ENCODE results near the gene EXTL1. TPM values are rescaled to one million over a fixed set of nuclear protein-coding genes. Genes with fewer than 3 reads are reported as not detected.

EXTL1 gene
- total RNA-seq, 4 donors from 2014 or later = not detected

DNA sequence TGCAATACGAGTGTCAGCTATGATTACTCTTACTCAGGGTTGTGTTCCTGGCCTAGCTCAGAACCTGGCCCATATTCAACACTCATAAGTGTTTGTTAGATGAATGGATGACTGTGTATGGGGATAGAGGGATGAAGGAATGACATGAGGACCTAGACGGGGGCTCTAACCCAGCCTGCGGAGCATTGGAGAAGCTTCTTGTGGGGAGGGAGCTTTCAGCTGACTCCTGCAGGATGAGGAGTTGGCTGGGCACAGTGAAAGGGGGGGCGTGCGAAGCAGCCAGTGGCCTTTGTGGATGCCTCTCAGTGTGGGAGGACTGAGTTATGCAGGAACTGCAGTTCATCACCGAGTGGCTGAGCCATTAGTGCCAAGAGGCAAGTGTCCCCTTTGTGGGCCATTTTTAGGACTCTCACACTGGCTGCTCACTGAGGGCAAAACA is 1.2 kb upstream of the EXTL1 start:
- WGBS, 2 donors = 63 to 82% methylated on average over 4 to 6 of the region's 6 CpGs
- intact Hi-C loops (cut with DNase I) = no loop called here
- Histone ChIP-seq H3K27me3 (no peaks in the 10 kb centered on the region), H3K9me3 (no peaks in the 10 kb centered on the region), H3K27ac (no peak overlapping the region), H3K36me3 (no peaks in the 10 kb centered on the region), H3K4me3 (no peak overlapping the region), H3K4me1 (peaks cover 4 to 12% (median 9%) of the 10 kb centered on the region in 3 donors)
- DNase-seq = no peak
- TF ChIP-seq, protein P1, sequence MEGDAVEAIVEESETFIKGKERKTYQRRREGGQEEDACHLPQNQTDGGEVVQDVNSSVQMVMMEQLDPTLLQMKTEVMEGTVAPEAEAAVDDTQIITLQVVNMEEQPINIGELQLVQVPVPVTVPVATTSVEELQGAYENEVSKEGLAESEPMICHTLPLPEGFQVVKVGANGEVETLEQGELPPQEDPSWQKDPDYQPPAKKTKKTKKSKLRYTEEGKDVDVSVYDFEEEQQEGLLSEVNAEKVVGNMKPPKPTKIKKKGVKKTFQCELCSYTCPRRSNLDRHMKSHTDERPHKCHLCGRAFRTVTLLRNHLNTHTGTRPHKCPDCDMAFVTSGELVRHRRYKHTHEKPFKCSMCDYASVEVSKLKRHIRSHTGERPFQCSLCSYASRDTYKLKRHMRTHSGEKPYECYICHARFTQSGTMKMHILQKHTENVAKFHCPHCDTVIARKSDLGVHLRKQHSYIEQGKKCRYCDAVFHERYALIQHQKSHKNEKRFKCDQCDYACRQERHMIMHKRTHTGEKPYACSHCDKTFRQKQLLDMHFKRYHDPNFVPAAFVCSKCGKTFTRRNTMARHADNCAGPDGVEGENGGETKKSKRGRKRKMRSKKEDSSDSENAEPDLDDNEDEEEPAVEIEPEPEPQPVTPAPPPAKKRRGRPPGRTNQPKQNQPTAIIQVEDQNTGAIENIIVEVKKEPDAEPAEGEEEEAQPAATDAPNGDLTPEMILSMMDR (IDR thresholded peaks at IDR 0.05) = no peak
- TF ChIP-seq POLR2A (IDR thresholded peaks at IDR 0.05) = no peak

DNA sequence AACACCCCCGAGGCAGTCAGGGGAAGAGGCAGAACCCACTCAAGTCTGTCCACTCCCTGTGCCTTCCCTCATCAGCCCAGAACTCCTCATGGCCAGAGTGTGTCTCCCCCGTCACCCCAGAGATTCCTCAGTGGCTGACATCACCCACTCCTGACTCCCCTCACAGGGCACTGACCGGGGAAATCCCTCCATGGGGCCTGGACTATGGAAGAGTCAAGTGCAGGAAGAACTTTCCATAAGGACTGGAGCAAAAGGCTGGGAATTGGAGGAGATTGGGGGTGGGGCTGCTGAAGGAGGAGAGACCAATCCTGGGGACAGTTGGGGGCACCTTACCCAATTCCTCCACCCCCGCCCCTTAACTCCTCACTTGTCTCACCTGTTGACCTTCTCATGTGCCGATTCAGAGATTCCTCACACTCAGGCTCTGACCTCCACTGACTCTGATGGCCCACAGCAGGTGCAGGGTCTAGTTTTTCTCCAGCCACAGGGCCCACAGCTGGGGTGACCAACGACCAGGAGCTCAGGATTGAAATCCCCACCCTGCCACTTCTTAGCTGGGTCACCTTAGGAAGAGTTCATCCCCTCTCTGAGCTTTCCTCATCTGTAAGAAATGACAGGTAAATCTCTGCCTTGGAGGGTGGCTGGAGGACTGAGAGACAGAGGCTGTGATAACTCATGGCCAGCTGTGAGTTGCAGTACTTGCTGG is 481 bp upstream of the EXTL1 start:
- Histone ChIP-seq H3K4me3 (peak overlapping the region in 1 of 4 donors; percentile 4), H3K9me3 (no peaks in the 10 kb centered on the region), H3K4me1 (peaks cover 0 to 12% (median 5%) of the 10 kb centered on the region in 3 donors), H3K27ac (no peak overlapping the region), H3K36me3 (no peaks in the 10 kb centered on the region), H3K27me3 (no peaks in the 10 kb centered on the region)
- intact Hi-C loops (cut with DNase I) = no loop called here
- 62 to 92% methylated on average over 2 to 3 of the region's 6 CpGs for WGBS, 2 donors
- TF ChIP-seq, protein P1 (IDR thresholded peaks at IDR 0.05) = no peak
- no peak for TF ChIP-seq POLR2A (IDR thresholded peaks at IDR 0.05)
- no peak for DNase-seq

DNA sequence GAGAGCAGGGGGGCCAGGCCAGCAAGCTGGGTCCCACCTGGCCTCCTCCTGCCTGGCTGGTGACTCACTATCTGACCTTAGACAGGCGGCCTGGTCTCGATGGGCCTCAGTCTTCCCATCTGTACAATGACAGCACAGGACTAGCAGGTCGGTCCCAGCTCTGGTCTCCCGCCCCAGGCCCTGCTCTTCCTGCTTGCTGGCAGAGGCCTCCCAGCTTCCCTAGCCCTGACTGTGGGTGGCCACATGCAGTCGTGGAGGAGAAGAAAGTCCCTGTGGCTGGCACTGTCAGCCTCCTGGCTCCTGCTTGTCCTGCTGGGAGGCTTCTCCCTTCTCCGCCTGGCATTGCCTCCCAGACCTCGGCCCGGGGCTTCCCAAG is 817 bp downstream of the EXTL1 start:
- no peak for DNase-seq
- Histone ChIP-seq H3K4me3 (no peak overlapping the region), H3K27ac (peak overlapping the region in 1 of 4 donors; percentile 7)

DNA sequence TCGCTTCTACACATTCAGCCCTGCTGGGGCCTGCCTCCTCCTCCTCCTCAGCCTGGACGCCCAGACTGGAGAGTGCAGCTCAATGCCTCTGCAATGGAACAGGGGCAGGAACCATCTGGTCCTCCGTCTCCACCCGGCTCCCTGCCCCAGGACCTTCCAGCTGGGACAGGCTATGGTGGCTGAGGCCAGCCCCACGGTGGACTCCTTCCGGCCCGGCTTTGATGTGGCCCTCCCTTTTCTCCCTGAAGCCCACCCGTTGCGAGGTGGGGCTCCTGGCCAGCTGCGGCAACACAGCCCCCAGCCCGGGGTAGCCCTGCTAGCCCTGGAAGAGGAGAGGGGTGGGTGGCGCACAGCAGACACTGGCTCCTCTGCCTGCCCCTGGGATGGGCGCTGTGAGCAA is 1.4 kb downstream of the EXTL1 start:
- peaks cover 0 to 12% (median 5%) of the 10 kb centered on the region in 3 donors for H3K4me1 ChIP-seq
- H3K27ac ChIP-seq = no peak overlapping the region
- no peak for DNase-seq
- no peaks in the 10 kb centered on the region for H3K27me3 ChIP-seq
- WGBS, 2 donors = 100% methylated on average over 1 of the region's 13 CpGs
- H3K4me3 ChIP-seq = no peak overlapping the region
- intact Hi-C loops (cut with DNase I) = no loop called here
- H3K36me3 ChIP-seq = no peaks in the 10 kb centered on the region
- no peaks in the 10 kb centered on the region for H3K9me3 ChIP-seq
- TF ChIP-seq POLR2A (IDR thresholded peaks at IDR 0.05) = no peak
- TF ChIP-seq, protein P1 (IDR thresholded peaks at IDR 0.05) = no peak

More for the DNA sequence above, 817 bp downstream of the EXTL1 start:
- intact Hi-C loops (cut with DNase I) = no loop called here
- H3K27me3 ChIP-seq = no peaks in the 10 kb centered on the region
- TF ChIP-seq, protein P1 (IDR thresholded peaks at IDR 0.05) = no peak
- no peak for TF ChIP-seq POLR2A (IDR thresholded peaks at IDR 0.05)
- peaks cover 0 to 12% (median 5%) of the 10 kb centered on the region in 3 donors for H3K4me1 ChIP-seq
- H3K9me3 ChIP-seq = no peaks in the 10 kb centered on the region
- 87% methylated on average over 3 of the region's 8 CpGs; no CpG with 5 or more reads in 1 of the 2 donors for WGBS, 2 donors
- no peaks in the 10 kb centered on the region for H3K36me3 ChIP-seq

DNA sequence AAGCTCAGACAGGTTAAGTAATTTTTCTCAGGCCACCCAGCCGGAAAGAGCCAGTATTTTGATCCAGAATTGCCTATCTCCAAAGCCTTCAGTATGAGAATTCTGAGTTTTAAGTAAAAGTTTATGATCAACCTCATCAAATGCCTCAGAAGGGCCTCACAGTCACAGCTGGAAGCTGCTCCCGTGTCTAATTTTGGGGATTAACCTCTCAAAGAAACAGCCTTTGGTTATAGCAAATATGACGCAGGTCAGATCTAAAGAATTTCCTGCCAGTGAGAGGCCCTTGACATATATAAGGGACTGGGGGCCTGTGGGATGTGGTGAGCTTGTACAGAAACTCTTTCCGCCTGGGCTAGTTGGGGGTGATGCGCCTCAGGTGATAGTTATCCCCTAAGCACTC is 2.3 kb downstream of the EXTL1 start:
- intact Hi-C loops (cut with DNase I) = no loop called here
- Histone ChIP-seq H3K27me3 (no peaks in the 10 kb centered on the region), H3K36me3 (no peaks in the 10 kb centered on the region), H3K27ac (no peak overlapping the region), H3K4me3 (no peak overlapping the region), H3K4me1 (peaks cover 0 to 12% (median 5%) of the 10 kb centered on the region in 3 donors), H3K9me3 (no peaks in the 10 kb centered on the region)
- DNase-seq = no peak
- 78 to 80% methylated on average over 5 of the region's 5 CpGs for WGBS, 2 donors
- TF ChIP-seq, protein P1 (IDR thresholded peaks at IDR 0.05) = no peak
- no peak for TF ChIP-seq POLR2A (IDR thresholded peaks at IDR 0.05)

Measured in esophagus squamous epithelium (tissue), 5 donors.